Ectodermal cell (in vitro differentiated cells): ENCODE measurements around the gene MVP.

ENCODE experiments used
- H3K27ac ChIP-seq: 2 replicates; pipeline ENCODE4 v1.7.0; 2013; ENCODE audit warnings: mild to moderate bottlenecking, low read depth, low read length; ENCODE audit not compliant: insufficient read depth, poor library complexity, severe bottlenecking
- H3K27me3 ChIP-seq: 2 replicates; pipeline ENCODE4 v1.7.0; 2013; ENCODE audit warnings: mild to moderate bottlenecking, low read length; ENCODE audit not compliant: insufficient read depth, control insufficient read depth, poor library complexity, severe bottlenecking
- H3K36me3 ChIP-seq: one replicate; pipeline ENCODE4 v1.7.0; 2013; ENCODE audit warnings: low read length; ENCODE audit not compliant: control insufficient read depth, insufficient read depth
- H3K4me1 ChIP-seq: one replicate; pipeline ENCODE4 v1.7.0; 2013; ENCODE audit warnings: low read length; ENCODE audit not compliant: control insufficient read depth, insufficient read depth
- H3K4me3 ChIP-seq: 2 replicates; pipeline ENCODE4 v1.7.0; 2013; ENCODE audit warnings: low read depth, low read length, control low read depth; ENCODE audit not compliant: insufficient read depth
- H3K9me3 ChIP-seq: 2 replicates; pipeline ENCODE4 v1.7.0; 2013; ENCODE audit warnings: mild to moderate bottlenecking, low read length, moderate library complexity; ENCODE audit not compliant: control insufficient read depth
- WGBS, 2 experiments: methylation state at CpG; one replicate each; pipeline ENCODE4 v1.1.7; 2013; ENCODE audit warnings: missing lambda C conversion rate in 2 of 2; 5-methylcytosine and 5-hydroxymethylcytosine counted together

MVP gene

GRCh38 chr16:29810699-29811169 lies 9.5 kb upstream of the MVP start:
- H3K27me3 ChIP-seq, result no peaks in the 10 kb centered on the region
- H3K36me3 ChIP-seq, result peaks cover 6% of the 10 kb centered on the region
- WGBS, 2 experiments, result 8 to 10% methylated on average over 9 of the region's 9 CpGs
- H3K4me3 ChIP-seq, result peak overlapping the region; percentile 90
- peaks cover 43% of the 10 kb centered on the region for H3K4me1 ChIP-seq
- H3K27ac ChIP-seq, result peak overlapping the region; percentile 96
- no peaks in the 10 kb centered on the region for H3K9me3 ChIP-seq

- Histone ChIP-seq H3K9me3 (no peaks in the 10 kb centered on the region), H3K36me3 (peaks cover 6% of the 10 kb centered on the region), H3K27ac (peak overlapping the region; percentile 96), H3K4me1 (peaks cover 43% of the 10 kb centered on the region), H3K4me3 (peak overlapping the region; percentile 90), H3K27me3 (no peaks in the 10 kb centered on the region)
- 0% methylated on average over 31 of the region's 31 CpGs for WGBS, 2 experiments
Measured at GRCh38 chr16:29811170-29811895, 8.9 kb upstream of the MVP start.

- WGBS, 2 experiments, result 0 to 1% methylated on average over 69 of the region's 69 CpGs
- H3K9me3 ChIP-seq, result no peaks in the 10 kb centered on the region
- H3K27ac ChIP-seq, result peak within 1 kb of the TSS; percentile 96
- H3K4me3 ChIP-seq, result peak within 1 kb of the TSS; percentile 90
- no peaks in the 10 kb centered on the region for H3K27me3 ChIP-seq
- H3K4me1 ChIP-seq, result peaks cover 47% of the 10 kb centered on the region
- peaks cover 6% of the 10 kb centered on the region for H3K36me3 ChIP-seq
Measured at GRCh38 chr16:29811896-29812665, 8.2 kb upstream of the MVP start, which contains the start of gene PRRT2. TSS of gene PRRT2 (plus strand) at chr16:29812193. CDS start at chr16:29813055, 862 bp downstream.

- Histone ChIP-seq H3K36me3 (peaks cover 9% of the 10 kb centered on the region), H3K4me1 (peaks cover 52% of the 10 kb centered on the region), H3K27me3 (no peaks in the 10 kb centered on the region), H3K4me3 (peak overlapping the region; percentile 90), H3K27ac (no peak overlapping the region), H3K9me3 (no peaks in the 10 kb centered on the region)
- 55 to 56% methylated on average over 8 to 9 of the region's 9 CpGs for WGBS, 2 experiments
Measured at GRCh38 chr16:29812754-29813643, 7.3 kb upstream of the MVP start.

- Histone ChIP-seq H3K36me3 (peaks cover 9% of the 10 kb centered on the region), H3K27ac (peak overlapping the region; percentile 36), H3K4me1 (peaks cover 44% of the 10 kb centered on the region), H3K4me3 (peak overlapping the region; percentile 90), H3K9me3 (no peaks in the 10 kb centered on the region), H3K27me3 (no peaks in the 10 kb centered on the region)
- 40 to 42% methylated on average over 24 of the region's 24 CpGs for WGBS, 2 experiments
Measured at GRCh38 chr16:29813644-29814562, 6.4 kb upstream of the MVP start.

- Histone ChIP-seq H3K4me1 (peaks cover 37% of the 10 kb centered on the region), H3K36me3 (peaks cover 15% of the 10 kb centered on the region), H3K9me3 (no peaks in the 10 kb centered on the region), H3K4me3 (peak overlapping the region; percentile 90), H3K27ac (peak overlapping the region; percentile 44), H3K27me3 (no peaks in the 10 kb centered on the region)
- WGBS, 2 experiments, result 32 to 47% methylated on average over 5 of the region's 5 CpGs
Measured at GRCh38 chr16:29814592-29814991, 5.7 kb upstream of the MVP start.

- Histone ChIP-seq H3K27ac (peak overlapping the region; percentile 82), H3K4me1 (peaks cover 32% of the 10 kb centered on the region), H3K9me3 (no peaks in the 10 kb centered on the region), H3K4me3 (peak overlapping the region; percentile 90), H3K36me3 (peaks cover 20% of the 10 kb centered on the region), H3K27me3 (no peaks in the 10 kb centered on the region)
- WGBS, 2 experiments, result 3 to 4% methylated on average over 33 to 34 of the region's 39 CpGs
Measured at GRCh38 chr16:29815032-29815721, 5.1 kb upstream of the MVP start.

GRCh38 chr16:29815793-29816693 lies 4.2 kb upstream of the MVP start, which contains the start of gene PAGR1:
TSS of gene PAGR1 (plus strand) at chr16:29816152. CDS start at chr16:29816526, 374 bp downstream.
- H3K9me3 ChIP-seq, result no peaks in the 10 kb centered on the region
- H3K27ac ChIP-seq, result peak within 1 kb of the TSS; percentile 82
- H3K4me1 ChIP-seq, result peaks cover 23% of the 10 kb centered on the region
- WGBS, 2 experiments, result 0% methylated on average over 70 of the region's 70 CpGs
- no peaks in the 10 kb centered on the region for H3K27me3 ChIP-seq
- H3K36me3 ChIP-seq, result peaks cover 20% of the 10 kb centered on the region
- peak within 1 kb of the TSS; percentile 90 for H3K4me3 ChIP-seq
